Measurements from ENCODE around the gene CELSR3.

Gene CELSR3

GRCh38 chr3:48631516-48632448, 30.9 kb downstream of the CELSR3 start:
- no peak for DNase-seq

GRCh38 chr3:48630833-48631232, 31.9 kb downstream of the CELSR3 start:
- DNase-seq, result no peak

GRCh38 chr3:48630407-48630806, 32.3 kb downstream of the CELSR3 start:
- no peak for DNase-seq

- no peak for DNase-seq
These were observed 32.8 kb downstream of the CELSR3 start for GRCh38 chr3:48629894-48630293.

- no peak for DNase-seq
These were observed 34.2 kb downstream of the CELSR3 start for GRCh38 chr3:48628277-48629017.

GRCh38 chr3:48625600-48625999, 37.1 kb downstream of the CELSR3 start:
- DNase-seq, result no peak

GRCh38 chr3:48624767-48625166, 37.9 kb downstream of the CELSR3 start:
- DNase-seq, result no peak

GRCh38 chr3:48623851-48624547, 38.7 kb downstream of the CELSR3 start:
- peak in 2 of 3 experiments; percentile 48 to 82 for DNase-seq

GRCh38 chr3:48621461-48621869, 41.2 kb downstream of the CELSR3 start, which contains the start of gene TMEM89:
Gene TMEM89, minus strand, starts transcription at chr3:48621769. Its CDS starts 13 bp downstream, at chr3:48621756.
- no peak for DNase-seq

GRCh38 chr3:48619541-48620524, 42.9 kb downstream of the CELSR3 start:
- no peak for DNase-seq

- DNase-seq, result no peak
These were observed 45.1 kb downstream of the CELSR3 start for GRCh38 chr3:48617559-48617958.

GRCh38 chr3:48614044-48614443, 48.6 kb downstream of the CELSR3 start:
- no peak for DNase-seq

- DNase-seq, result no peak
These were observed 50.4 kb downstream of the CELSR3 start for GRCh38 chr3:48612309-48612708.

GRCh38 chr3:48609088-48610005, 53.3 kb downstream of the CELSR3 start, which contains the start of gene UQCRC1:
Gene UQCRC1, minus strand, starts transcription at chr3:48609646. Its CDS starts 26 bp downstream, at chr3:48609620.
- peak; percentile 83 to 91 (median 84) for DNase-seq

- DNase-seq, result no peak
These were observed 55.2 kb downstream of the CELSR3 start for GRCh38 chr3:48607519-48607918.

- no peak for DNase-seq
These were observed 61.1 kb downstream of the CELSR3 start for GRCh38 chr3:48601622-48601994.

- no peak for DNase-seq
These were observed 61.7 kb downstream of the CELSR3 start for GRCh38 chr3:48600711-48601621.

- DNase-seq, result no peak
These were observed 63.0 kb downstream of the CELSR3 start for GRCh38 chr3:48599509-48600285.

GRCh38 chr3:48599077-48599501, 63.6 kb downstream of the CELSR3 start:
- DNase-seq, result peak in 1 of 3 experiments; percentile 23
